H1 (cell line): ENCODE measurements around the gene TPPP3.

ENCODE experiments used
- CBX5 ChIP-seq: fragments of 300-800, 300-1000 bp; sonication (generic); IDR thresholded peaks from 2 replicates; pipeline ENCODE4 v1.7.1; 2016; ENCODE audit warnings: antibody characterized with exemption, low read length, low read depth
- CHD1 ChIP-seq: IDR thresholded peaks from 2 replicates; pipeline ENCODE4 v1.6.1; 2012; ENCODE audit warnings: low read depth, low read length, improper control_type of control experiment
- CTCF ChIP-seq, 3 experiments: IDR thresholded peaks; 1 replicate in 2 of 3; 2 replicates in 1 of 3; pipeline versions ENCODE4 v1.5.1 to v1.6.1; 2011; ENCODE audit warnings: low read length in 3 of 3, mild to moderate bottlenecking in 3 of 3, inconsistent platforms in 2 of 3, low read depth in 1 of 3, moderate library complexity in 1 of 3; ENCODE audit not compliant: insufficient read depth in 1 of 3; ENCODE audit errors: control extremely low read depth in 1 of 3
- JUN ChIP-seq: IDR thresholded peaks from 2 replicates; pipeline ENCODE4 v1.6.1; 2011; ENCODE audit warnings: low read depth, mild to moderate bottlenecking, improper control_type of control experiment, low read length
- POLR2AphosphoS5 ChIP-seq: IDR thresholded peaks from 2 replicates; pipeline ENCODE4 v1.6.1; 2011; ENCODE audit warnings: low read depth, low read length
- TAF1 ChIP-seq: IDR thresholded peaks from 2 replicates; pipeline ENCODE4 v1.6.1; 2011; ENCODE audit warnings: mild to moderate bottlenecking, low read depth, low read length
- USF2 ChIP-seq: IDR thresholded peaks from 2 replicates; pipeline ENCODE4 v1.6.1; 2011; ENCODE audit warnings: low read length, improper control_type of control experiment

- TF ChIP-seq USF2 = no peak
- no peak for TF ChIP-seq CTCF (IDR thresholded peaks at IDR 0.05; ENCODE audit: control extremely low read depth in 1 of 3, insufficient read depth in 1 of 3, low read depth in 1 of 3, low read length in 3 of 3)
- no peak for TF ChIP-seq CHD1
- TF ChIP-seq CBX5 = no peak
- TF ChIP-seq TAF1 = no peak
- TF ChIP-seq POLR2AphosphoS5 = no peak
- no peak for TF ChIP-seq JUN
Measured at GRCh38 chr16:67437513-67437912, 44.2 kb upstream of the TPPP3 start.
